ENCODE data around the gene S100A3.

DNA sequence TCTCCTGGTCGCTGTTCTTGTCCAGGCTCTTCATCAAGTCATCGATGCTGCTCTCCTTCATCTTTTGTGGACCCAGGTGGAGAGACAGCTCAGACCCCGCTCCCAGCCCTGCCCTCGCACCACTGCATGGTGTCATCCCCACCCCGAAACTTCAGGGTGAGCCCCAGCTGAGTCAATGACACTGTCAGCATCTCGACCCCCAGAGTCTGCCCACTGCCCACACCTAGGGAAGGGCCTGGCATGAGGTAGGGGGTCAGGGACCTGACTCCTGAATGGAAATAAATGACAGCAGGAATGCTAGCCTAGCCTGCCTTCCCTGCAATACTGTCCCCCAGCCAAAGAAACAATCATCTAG lies 11.7 kb downstream of the S100A3 start:
- TF ChIP-seq CTCF (IDR thresholded peaks at IDR 0.05) (no peak), POLR2AphosphoS5 (IDR thresholded peaks at IDR 0.05) (no peak), EP300 (IDR thresholded peaks at IDR 0.05) (no peak), POLR2A (IDR thresholded peaks at IDR 0.05) (no peak)

Measured in gastroesophageal sphincter (tissue), 3 donors.